ENCODE data around the gene ZFYVE16. TPM values are rescaled to one million over a fixed set of nuclear protein-coding genes. Genes with fewer than 3 reads are reported as not detected.
A peak's percentile ranks its signal among the peaks of the same experiment; 100 is the strongest.
"Not testable (repeated sequence)": the region's sequence is repeated elsewhere in the genome, so short reads cannot be mapped to it uniquely, and the experiment has no call there.

ZFYVE16 gene
- 141 TPM for total RNA-seq
- polyA plus RNA-seq = 15.6 TPM

DNA sequence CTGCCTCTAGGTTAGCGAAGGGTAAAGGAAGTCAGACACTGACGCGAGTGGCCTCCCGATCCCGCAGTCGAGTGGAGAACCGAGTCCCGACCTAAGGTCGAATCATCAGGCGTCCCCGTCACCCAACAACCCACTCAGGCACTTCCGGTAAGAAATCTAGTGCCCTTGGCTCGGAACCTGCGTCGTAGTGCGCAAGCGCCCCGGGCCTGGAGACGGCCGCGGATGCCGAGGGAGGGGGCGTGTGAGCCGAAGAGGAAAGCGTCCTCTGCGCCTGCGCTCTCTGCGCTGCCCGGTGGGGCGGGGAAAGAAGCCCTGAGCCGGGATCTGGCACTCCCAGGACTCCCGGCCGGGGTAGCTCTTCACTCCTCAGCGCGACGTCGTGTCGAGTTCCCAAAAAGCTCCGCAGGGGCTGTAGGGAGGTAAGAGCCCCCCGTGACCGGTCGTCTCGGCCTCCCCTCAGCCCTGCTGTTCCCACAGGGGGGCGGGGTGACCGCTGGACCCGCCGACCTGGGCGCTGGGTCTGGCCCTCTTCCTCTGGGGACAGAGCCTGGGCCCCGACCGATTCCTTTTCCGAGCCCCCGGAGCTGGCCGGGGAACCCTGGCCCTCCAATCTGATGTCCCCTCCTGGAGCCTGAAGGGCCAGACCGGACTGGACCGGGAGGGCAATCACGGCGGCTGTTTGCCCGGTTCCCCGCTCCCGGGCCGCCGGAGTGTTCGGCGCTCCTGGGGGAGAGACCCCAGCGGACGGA, at the start of gene ZFYVE16:
Gene ZFYVE16, plus strand, starts transcription at position 330 of the 749 bp plus-strand sequence. CDS start 26,084 bp downstream, outside the sequence.
- Histone ChIP-seq H3K4me3 (ENCODE audit: low read depth, low read length) (peak within 1 kb of the TSS; percentile 75), H3K36me3 (ENCODE audit: insufficient read depth) (no peaks in the 10 kb centered on the region), H3K27ac (ENCODE audit: low read depth) (peak within 1 kb of the TSS; percentile 98), H3K4me1 (ENCODE audit: insufficient read depth) (no peaks in the 10 kb centered on the region)
- DNase-seq (ENCODE audit: extremely low spot score) = peak; percentile 97
- WGBS = under 1% methylated on average over 66 of the region's 66 CpGs

DNA sequence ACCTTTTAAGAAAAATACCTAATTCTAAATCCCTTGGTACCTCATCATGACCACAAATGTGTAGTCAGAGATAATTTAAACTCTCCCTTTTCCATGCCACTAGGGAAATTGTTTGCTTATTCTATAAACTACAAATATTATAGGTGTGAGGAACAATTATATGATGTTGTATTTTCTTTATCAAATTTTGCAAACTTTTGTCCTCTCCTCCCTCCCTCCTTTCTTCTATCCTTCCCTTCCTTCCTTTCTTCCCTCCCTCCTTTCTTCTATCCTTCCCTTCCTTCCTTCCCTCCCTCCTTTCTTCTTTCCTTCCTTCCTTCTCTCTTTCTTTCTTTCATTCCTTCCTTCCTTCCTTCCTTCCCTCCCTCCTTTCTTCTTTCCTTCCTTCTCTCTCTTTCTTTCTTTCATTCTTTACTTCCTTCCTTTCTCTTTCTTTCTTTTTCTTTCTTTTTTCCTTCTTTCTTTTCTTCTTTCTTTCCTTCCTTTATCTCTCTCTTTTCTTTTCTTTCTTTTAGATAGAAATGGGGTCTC, 46.9 kb upstream of the ZFYVE16 start:
- Histone ChIP-seq H3K4me3 (ENCODE audit: low read depth, low read length) (no peak overlapping the region), H3K4me1 (ENCODE audit: insufficient read depth) (no peaks in the 10 kb centered on the region), H3K36me3 (ENCODE audit: insufficient read depth) (no peaks in the 10 kb centered on the region), H3K27ac (ENCODE audit: low read depth) (no peak overlapping the region)
- no peak for DNase-seq (ENCODE audit: extremely low spot score)

DNA sequence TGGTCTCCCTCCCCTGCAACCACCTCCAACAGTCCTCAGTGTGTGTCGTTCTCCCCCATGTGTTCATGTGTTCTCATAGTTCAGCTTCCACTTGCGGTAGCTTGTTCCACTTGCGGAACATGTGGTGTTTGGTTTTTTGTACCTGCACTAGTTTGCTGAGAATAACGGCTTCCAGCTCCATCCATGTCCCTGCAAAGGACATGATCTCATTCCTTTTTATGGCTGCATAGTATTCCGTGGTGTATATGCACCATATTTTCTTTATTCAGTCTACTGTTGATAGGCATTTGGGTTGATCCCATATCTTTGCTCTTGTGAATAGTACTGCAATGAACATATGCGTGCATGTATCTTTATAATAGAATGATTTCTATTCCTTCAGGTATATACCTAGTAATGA, 43.0 kb upstream of the ZFYVE16 start:
- 94% methylated on average over 6 of the region's 6 CpGs for WGBS
- no peak for DNase-seq (ENCODE audit: extremely low spot score)
- H3K4me3 ChIP-seq (ENCODE audit: low read depth, low read length) = no peak overlapping the region
- no peaks in the 10 kb centered on the region for H3K36me3 ChIP-seq (ENCODE audit: insufficient read depth)
- no peak overlapping the region for H3K27ac ChIP-seq (ENCODE audit: low read depth)
- no peaks in the 10 kb centered on the region for H3K4me1 ChIP-seq (ENCODE audit: insufficient read depth)

DNA sequence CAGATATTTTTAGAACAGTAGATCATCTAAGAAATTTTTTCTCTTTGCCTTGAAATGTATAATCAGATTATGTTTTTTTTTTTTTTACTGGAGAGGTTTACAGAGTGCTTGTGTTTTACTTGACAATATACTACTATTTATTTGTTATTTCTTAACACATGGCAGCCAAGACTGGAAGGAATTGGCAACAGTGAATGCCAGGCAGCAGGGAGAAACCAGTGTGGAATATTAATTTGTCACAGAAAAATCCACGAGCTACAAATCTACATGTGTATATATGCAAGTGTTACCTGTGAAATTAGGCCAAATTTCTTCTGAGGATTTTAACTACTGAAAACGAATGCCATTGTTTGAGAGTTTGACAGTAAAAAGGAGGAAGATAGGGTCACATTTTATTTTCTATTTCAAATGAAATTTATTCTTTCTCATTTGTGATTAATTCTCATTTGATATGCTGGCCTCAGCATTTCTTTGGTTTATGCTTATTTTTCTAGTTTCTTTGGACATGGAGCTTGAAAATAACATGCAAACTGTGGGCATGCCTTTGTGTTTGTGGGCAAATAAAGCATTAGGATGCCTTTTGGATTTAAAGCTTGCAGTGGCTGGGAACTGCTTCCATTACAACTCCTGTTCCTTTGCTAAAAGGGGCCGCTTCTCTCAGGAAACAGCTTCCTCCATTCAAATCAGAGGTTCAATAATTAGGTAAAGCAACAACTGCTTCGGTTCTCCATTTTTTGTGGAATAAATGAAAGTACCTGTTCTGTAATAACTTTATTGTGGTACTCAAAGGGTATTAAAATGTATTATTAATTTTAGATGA, 39.0 kb upstream of the ZFYVE16 start:
- no peak overlapping the region for H3K4me3 ChIP-seq (ENCODE audit: low read depth, low read length)
- H3K27ac ChIP-seq (ENCODE audit: low read depth) = no peak overlapping the region
- no peak for DNase-seq (ENCODE audit: extremely low spot score)
- H3K4me1 ChIP-seq (ENCODE audit: insufficient read depth) = no peaks in the 10 kb centered on the region
- no peaks in the 10 kb centered on the region for H3K36me3 ChIP-seq (ENCODE audit: insufficient read depth)
- 51% methylated on average over 4 of the region's 4 CpGs for WGBS

DNA sequence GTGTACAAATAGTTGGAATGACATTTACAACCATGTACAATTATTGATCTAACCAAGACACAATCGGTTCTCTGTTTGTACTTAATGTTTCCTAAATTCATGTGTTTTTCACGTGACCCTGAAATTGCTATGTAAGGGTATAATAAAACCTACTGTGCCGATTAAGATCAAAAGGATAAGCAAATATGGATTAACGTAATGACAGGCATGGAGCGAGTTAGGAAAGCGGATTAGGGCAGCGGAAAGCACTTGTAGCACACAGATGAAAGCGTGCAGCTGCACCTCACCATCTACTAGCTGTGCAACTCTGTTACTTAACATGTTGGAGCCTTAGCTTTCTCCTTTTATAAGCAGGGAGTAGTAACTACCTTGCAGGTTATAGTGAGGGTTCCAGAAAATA, 38.3 kb upstream of the ZFYVE16 start:
- DNase-seq (ENCODE audit: extremely low spot score) = peak; percentile 0
- WGBS = 45% methylated on average over 8 of the region's 8 CpGs
- no peaks in the 10 kb centered on the region for H3K4me1 ChIP-seq (ENCODE audit: insufficient read depth)

DNA sequence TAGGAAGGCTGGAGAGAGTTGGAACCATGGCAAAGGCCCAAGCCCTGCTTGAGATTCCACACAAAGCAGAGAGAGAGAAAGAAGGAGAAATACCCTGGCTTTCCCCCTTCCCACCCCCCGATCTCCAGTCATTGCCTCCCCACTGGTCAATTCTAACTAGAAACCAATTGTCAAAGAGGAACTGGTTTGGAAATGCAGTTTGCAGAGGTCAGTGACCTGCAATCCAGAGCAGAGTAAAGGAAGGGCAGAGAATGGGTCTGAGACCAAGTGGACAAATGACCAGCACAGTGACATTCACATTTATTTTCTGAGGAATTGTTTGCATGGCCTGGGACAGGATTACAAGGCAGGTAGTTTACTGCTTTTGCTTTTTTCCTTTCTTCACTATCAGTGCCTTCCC, 37.5 kb upstream of the ZFYVE16 start:
- Histone ChIP-seq H3K27ac (ENCODE audit: low read depth) (no peak overlapping the region), H3K36me3 (ENCODE audit: insufficient read depth) (no peaks in the 10 kb centered on the region), H3K4me3 (ENCODE audit: low read depth, low read length) (no peak overlapping the region), H3K4me1 (ENCODE audit: insufficient read depth) (no peaks in the 10 kb centered on the region)
- 69% methylated on average over 1 of the region's 1 CpG for WGBS
- no peak for DNase-seq (ENCODE audit: extremely low spot score)

More for the DNA sequence above, 38.3 kb upstream of the ZFYVE16 start:
- H3K36me3 ChIP-seq (ENCODE audit: insufficient read depth) = no peaks in the 10 kb centered on the region
- no peak overlapping the region for H3K4me3 ChIP-seq (ENCODE audit: low read depth, low read length)
- no peak overlapping the region for H3K27ac ChIP-seq (ENCODE audit: low read depth)

DNA sequence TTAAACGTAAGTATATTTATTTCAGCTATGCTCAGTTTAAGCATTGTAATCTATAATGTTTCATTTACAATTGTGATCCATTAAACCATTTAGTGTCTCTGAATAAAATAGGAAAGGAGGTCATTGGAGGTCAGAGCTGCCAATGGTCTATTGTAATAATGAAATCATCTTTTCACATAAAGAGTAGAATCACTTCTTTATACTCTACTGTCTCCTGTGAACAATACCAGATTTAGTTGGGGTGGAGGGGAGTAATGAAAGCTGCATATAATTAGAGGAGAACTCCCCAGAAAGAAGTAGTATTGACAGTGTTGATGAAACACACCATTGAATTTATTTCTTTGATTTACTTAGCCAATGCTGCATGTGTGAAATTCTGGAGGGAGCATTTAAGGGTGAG, 35.1 kb upstream of the ZFYVE16 start:
- WGBS = 94% methylated on average over 1 of the region's 1 CpG
- no peaks in the 10 kb centered on the region for H3K36me3 ChIP-seq (ENCODE audit: insufficient read depth)
- no peak overlapping the region for H3K27ac ChIP-seq (ENCODE audit: low read depth)
- no peaks in the 10 kb centered on the region for H3K4me1 ChIP-seq (ENCODE audit: insufficient read depth)
- no peak overlapping the region for H3K4me3 ChIP-seq (ENCODE audit: low read depth, low read length)
- DNase-seq (ENCODE audit: extremely low spot score) = no peak

DNA sequence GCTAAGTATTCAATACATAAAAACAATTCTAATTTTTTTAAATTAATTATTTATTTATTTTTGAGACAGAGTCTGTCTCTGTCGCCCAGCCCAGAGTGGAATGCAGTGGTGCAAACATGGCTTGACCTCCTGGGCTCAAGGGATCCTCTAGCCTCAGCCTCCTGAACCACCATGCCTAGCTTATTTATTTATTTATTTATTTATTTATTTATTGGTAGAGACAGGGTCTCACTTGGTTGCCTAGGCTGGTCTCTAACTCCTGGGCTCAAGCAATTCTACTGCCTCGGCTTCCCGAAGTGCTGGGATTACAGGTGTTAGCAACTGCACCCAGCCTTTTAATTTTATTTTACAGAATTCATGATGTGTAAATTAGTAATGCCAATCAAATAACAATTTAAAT, 33.7 kb upstream of the ZFYVE16 start:
- H3K36me3 ChIP-seq (ENCODE audit: insufficient read depth) = no peaks in the 10 kb centered on the region
- no peak overlapping the region for H3K27ac ChIP-seq (ENCODE audit: low read depth)
- no peaks in the 10 kb centered on the region for H3K4me1 ChIP-seq (ENCODE audit: insufficient read depth)
- no peak for DNase-seq (ENCODE audit: extremely low spot score)
- no peak overlapping the region for H3K4me3 ChIP-seq (ENCODE audit: low read depth, low read length)
- 95% methylated on average over 3 of the region's 3 CpGs for WGBS

DNA sequence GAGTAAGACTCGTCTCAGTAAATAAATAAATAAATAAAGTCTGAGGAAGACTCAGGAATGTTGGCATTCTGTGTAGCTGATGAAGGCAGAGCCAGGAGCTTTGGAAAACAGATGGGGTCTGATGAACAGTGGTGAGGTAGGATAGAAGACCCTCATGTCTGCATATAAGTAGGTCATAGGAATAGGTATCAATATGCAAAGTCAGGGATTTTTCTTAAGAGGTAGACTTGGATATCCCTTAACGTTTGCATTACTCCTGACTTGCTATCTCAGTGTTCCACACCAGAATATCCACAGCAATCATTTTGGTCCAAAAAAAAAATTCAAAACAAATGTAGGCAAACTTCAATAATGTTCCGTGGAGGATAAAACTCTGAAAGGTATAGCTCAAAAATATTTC, 31.3 kb upstream of the ZFYVE16 start:
- H3K36me3 ChIP-seq (ENCODE audit: insufficient read depth) = no peaks in the 10 kb centered on the region
- WGBS = 92% methylated on average over 3 of the region's 3 CpGs
- H3K4me3 ChIP-seq (ENCODE audit: low read depth, low read length) = no peak overlapping the region
- no peak for DNase-seq (ENCODE audit: extremely low spot score)
- no peak overlapping the region for H3K27ac ChIP-seq (ENCODE audit: low read depth)
- H3K4me1 ChIP-seq (ENCODE audit: insufficient read depth) = no peaks in the 10 kb centered on the region

DNA sequence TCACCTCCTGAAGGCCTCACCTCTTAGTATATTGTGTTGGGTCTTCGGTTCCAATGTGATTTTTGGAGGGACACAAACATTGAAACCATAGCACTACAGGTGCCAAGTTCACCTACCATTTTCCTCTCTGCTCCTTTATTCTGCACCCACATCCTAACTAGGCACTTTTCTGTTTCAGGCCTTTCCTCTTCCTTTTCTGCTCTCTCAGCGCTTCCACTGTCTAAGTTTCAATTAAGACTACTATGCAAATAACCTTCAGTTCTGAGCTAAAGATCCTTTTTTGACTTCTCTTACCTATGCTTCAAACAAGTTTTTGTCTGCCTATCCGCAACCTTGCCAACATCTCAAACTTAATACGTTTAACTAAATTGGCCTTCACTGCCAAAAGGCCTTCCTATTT, 25.4 kb upstream of the ZFYVE16 start:
- DNase-seq (ENCODE audit: extremely low spot score) = no peak
- 93% methylated on average over 4 of the region's 4 CpGs for WGBS

DNA sequence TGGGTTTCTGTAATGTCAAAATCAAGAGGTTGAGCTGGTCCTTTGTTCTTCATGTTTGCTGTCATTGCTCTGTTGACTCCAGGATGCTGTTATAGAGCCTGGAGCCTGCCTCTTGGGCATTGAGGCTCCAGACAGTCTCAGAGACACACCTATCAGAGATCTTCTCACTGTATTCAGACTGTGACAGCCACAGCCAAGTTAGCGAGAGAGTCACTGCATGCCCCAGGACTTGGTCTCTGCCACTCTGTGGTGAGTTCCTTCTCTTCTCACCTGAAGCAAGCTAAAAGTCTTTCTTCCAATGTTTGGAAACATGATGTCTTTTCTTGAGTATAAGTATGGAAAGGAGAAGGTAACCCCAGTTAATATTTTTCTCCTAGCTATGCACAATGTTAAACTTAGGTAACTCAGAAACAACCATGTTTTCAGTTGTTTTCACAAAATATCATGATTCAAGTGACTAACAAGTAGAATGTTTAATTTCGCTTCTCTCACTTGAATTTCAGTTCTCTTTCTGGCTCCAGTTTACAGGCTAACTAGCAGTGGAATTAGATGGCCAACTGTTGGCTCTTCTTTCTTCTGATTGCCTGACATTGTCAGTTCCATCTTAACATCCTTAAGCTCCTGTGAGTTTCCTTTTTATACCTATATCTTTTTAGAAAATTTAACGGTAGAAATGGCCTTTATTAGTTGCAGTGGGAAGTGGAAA, 20.6 kb upstream of the ZFYVE16 start:
- no peak overlapping the region for H3K4me3 ChIP-seq (ENCODE audit: low read depth, low read length)
- no peak for DNase-seq (ENCODE audit: extremely low spot score)
- no peaks in the 10 kb centered on the region for H3K36me3 ChIP-seq (ENCODE audit: insufficient read depth)
- no peak overlapping the region for H3K27ac ChIP-seq (ENCODE audit: low read depth)
- no peaks in the 10 kb centered on the region for H3K4me1 ChIP-seq (ENCODE audit: insufficient read depth)
- WGBS = 87% methylated on average over 3 of the region's 3 CpGs

More for the DNA sequence above, 25.4 kb upstream of the ZFYVE16 start:
- Histone ChIP-seq H3K4me1 (ENCODE audit: insufficient read depth) (no peaks in the 10 kb centered on the region), H3K4me3 (ENCODE audit: low read depth, low read length) (no peak overlapping the region), H3K36me3 (ENCODE audit: insufficient read depth) (no peaks in the 10 kb centered on the region), H3K27ac (ENCODE audit: low read depth) (no peak overlapping the region)

DNA sequence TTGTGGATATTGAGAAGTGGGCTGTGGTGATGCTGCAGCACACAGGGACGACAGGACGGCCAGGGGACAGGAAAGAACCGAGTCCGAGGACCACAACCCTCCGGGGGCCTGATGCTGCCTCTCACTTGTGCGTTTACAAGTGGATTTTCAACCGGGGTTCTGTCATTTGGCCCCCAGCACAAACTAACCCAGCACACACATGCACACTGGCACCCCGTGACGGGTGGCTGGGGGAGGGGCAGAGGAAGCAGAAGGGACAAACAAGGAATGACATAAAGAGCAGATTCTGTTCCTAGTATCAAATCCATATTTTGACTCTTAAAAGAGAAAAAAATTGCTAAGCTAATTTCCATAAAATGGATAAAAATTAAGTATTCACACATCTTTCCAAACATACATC, 18.3 kb upstream of the ZFYVE16 start:
- Histone ChIP-seq H3K27ac (ENCODE audit: low read depth) (no peak overlapping the region), H3K4me3 (ENCODE audit: low read depth, low read length) (no peak overlapping the region)
- 47% methylated on average over 9 of the region's 9 CpGs for WGBS

DNA sequence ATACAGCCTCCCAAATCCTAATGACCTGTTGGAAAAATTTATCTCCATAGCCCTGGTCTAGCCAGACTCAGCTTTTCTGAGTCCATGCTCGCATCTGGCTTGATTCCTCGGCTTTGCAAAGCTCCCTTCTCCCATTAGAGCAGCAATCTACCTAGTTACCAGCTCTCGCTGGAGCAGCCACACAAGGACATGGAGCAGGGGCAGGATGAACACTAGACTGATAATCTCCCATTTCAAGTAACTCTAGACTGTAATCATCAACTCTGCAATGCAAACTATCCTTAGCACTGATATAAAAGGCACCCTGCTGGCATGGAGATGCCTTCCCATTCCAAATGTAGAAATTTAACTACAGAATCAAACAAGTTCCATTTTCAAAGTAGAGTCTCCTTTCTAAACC, 17.5 kb upstream of the ZFYVE16 start:
- not testable (repeated sequence) for H3K36me3 ChIP-seq (ENCODE audit: insufficient read depth); H3K27ac ChIP-seq (ENCODE audit: low read depth); H3K4me3 ChIP-seq (ENCODE audit: low read depth, low read length); DNase-seq (ENCODE audit: extremely low spot score); H3K4me1 ChIP-seq (ENCODE audit: insufficient read depth)
- WGBS = 63% methylated on average over 3 of the region's 3 CpGs

More for the DNA sequence above, 18.3 kb upstream of the ZFYVE16 start:
- Histone ChIP-seq H3K4me1 (ENCODE audit: insufficient read depth) (no peaks in the 10 kb centered on the region), H3K36me3 (ENCODE audit: insufficient read depth) (no peaks in the 10 kb centered on the region)
- no peak for DNase-seq (ENCODE audit: extremely low spot score)
